Body of pancreas (tissue), 4 donors: ENCODE data around the gene UBE2E3.

Experiments
- POLR2A ChIP-seq, 3 donors: fragments of 450-650 bp; IDR thresholded peaks; one replicate each; pipeline ENCODE4 v1.6.1; 2016; ENCODE audit warnings: antibody characterized with exemption in 3 of 3, mild to moderate bottlenecking in 2 of 3
- TF ChIP-seq, protein P1 (sequence below), 7 experiments: fragments of 450-650 bp in 4 of 7; fragments of 200-600 bp in 3 of 7; sonication (generic) in 3 of 7; IDR thresholded peaks; one replicate each; pipeline ENCODE4 v1.5.1; 2016 to 2019; ENCODE audit warnings: antibody characterized with exemption in 7 of 7

DNA sequence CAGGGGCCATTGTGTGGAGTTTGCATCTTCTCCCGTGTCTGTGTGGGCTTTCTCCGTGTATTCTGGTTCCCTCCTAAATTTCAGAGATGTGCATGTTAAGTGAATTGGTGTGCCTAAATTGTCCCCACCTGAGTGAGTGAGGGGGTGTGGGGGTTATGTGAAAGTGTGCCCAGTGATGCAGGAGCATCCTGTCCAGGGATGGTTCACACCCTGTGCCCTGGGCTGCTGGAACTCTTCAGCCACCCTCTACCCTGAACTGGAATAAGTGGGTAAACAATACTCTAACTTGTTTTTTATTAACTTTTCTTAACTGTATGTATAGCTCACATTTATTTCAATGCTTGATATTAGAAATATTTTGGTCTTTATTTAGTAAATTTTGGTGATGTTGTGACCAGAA is 56.0 kb downstream of the UBE2E3 start:
- TF ChIP-seq, protein P1, sequence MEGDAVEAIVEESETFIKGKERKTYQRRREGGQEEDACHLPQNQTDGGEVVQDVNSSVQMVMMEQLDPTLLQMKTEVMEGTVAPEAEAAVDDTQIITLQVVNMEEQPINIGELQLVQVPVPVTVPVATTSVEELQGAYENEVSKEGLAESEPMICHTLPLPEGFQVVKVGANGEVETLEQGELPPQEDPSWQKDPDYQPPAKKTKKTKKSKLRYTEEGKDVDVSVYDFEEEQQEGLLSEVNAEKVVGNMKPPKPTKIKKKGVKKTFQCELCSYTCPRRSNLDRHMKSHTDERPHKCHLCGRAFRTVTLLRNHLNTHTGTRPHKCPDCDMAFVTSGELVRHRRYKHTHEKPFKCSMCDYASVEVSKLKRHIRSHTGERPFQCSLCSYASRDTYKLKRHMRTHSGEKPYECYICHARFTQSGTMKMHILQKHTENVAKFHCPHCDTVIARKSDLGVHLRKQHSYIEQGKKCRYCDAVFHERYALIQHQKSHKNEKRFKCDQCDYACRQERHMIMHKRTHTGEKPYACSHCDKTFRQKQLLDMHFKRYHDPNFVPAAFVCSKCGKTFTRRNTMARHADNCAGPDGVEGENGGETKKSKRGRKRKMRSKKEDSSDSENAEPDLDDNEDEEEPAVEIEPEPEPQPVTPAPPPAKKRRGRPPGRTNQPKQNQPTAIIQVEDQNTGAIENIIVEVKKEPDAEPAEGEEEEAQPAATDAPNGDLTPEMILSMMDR (IDR thresholded peaks at IDR 0.05), result no peak
- no peak for TF ChIP-seq POLR2A (IDR thresholded peaks at IDR 0.05)
